Activated naive CD4-positive, alpha-beta T cell (primary cell): Measurements from ENCODE around the gene VSTM2B.

ENCODE experiments used
- DNase-seq, 4 experiments: peaks; one replicate each; lab custom pipeline; 2025; lab: John Stamatoyannopoulos, UW

The VSTM2B gene

DNA sequence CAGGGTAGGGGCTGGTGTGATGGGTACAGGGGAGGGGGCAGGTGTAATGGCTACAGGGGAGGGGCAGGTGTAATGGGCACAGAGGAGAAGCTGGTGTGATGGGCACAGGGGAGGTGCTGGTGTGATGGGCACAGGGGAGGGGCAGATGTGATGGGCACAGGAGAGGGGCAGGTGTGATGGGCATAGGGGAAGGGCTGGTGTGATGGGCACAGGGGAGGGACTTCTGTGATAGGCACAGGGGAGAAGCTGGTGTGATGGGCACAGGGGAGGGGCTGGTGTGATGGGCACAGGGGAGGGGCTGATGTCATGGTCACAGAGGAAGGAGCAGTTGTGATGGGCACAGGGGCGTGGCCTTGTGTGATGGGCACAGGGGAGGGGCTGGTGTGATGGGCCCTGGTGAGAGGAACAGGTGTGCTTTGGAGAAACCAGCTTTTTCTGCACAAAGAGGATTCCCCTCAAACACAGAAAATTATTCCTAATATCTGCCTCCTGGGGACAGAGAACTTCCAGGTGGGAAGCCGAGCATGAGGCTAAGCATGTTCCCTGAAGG, 41.6 kb downstream of the VSTM2B start:
- DNase-seq, result no peak

DNA sequence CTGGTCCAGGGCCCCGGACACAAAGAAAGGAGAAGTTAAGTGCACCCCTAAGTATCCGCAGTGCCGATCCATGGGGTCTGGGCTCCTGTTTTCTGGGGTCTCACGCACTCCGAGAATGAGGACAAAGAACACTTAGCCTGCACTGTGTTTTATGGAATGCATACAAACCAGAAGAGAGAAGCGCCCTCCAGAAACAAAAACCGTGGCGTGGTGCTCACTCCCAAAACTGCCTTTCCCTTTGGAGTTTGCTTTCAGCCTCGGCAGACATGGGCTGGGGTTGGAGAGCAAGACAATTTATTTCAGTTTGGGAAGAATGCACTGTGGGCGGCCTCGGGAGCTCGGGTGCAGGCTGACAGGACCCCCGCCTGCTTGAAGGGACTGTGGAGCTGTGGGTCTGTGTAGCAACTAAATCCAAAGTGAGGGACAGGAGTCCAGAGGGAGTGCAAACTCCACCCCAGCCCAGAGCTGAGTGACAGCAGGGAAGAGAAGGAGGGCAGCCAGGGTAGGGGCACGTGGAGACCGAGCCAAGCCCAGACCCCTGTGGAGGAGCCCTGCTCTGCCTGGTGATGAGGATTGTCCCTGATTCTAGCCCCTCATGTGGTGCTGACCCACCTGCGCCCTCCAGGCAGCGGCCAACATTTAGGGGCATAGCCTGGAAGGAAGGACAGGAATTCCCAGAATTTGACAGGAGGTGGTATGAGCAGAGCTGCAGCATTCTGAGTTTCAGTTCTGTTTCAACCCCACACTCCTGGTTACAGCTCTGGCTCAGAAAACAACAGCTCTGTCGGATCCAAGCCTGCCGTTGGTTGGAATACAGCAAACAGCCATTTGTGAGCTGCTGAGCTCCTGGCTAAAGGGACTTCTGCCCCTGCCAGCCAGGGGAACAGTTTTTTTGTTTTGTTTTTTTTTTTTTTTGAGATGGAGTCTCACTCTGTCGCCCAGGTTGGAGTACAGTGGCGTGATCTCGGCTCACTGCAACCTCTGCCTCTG, 42.5 kb downstream of the VSTM2B start:
- DNase-seq, result no peak

DNA sequence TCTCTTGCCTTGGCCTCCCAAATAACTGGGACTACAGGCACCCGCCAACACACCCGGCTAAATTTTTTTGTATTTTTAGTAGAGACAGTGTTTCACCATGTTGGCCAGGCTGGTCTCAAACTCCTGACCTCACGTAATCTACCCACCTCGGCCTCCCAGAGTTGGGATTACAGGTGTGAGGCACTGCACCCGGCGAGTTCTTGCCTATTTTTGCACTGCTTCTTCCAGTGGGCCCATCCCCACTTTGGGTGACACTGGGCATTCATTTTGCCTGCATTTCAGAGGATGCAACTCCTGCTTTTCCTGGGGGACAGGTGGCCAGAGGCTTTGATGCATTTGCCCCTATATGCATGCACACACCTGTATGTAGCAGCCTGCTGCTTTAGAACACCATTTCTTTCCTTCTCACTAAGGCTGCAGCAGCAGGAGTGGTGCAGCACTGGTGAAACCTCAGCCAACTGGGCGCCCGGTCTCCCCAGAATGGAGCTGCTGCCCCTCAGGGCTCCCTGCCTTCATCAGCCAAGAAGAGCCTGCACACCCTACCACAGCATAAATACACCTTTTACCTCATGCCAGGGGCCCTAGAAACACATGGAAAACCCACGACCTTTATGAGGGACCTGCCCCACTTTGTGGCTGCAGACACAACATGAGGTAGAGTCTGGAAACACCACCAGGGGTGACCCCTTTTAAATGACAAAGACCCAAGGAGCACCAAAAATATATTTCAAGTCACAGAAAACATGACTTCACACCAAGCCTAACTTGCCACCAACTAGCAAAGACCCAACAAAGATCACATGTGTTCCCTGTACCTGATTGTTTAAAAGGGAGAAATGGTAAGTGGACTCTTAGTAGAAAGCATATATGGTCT, 43.5 kb downstream of the VSTM2B start:
- no peak for DNase-seq

DNA sequence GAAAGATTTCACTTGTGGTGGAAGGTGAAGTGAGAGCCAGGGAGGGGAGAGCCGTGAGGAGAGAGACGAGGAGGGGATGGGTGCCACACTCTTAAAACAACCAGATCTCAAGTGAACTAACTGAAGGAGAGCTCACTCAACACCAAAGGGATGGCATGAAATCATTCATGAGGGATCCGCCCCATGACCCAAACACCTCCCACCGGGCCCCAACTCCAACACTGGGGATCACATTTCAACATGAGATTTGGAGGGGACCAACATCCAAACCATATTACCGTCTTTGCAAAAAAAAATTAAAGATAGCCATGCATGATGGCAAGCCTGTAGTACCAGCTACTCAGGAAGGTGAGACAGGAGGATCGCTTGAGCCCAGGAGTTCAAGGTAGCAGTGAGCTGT, 45.4 kb downstream of the VSTM2B start:
- DNase-seq, result no peak

DNA sequence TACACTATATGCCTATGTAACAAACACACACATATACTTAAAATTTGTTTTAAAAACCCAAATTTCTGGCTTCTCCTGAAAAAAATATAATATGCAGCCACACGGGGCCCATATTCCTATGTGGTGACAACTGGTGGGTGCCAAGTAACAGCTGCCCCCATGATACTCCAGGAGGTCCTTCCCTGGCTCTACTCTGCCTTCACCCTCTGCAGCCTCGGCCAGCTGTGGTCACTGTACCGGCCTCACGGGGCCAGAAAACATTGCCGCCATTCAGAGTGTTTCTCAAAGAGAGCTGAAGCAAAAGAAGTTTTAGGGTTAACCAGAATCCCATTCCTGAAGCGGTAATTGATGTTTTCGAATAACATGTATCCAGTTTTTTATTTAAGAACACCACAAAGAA, 47.7 kb downstream of the VSTM2B start:
- no peak for DNase-seq

DNA sequence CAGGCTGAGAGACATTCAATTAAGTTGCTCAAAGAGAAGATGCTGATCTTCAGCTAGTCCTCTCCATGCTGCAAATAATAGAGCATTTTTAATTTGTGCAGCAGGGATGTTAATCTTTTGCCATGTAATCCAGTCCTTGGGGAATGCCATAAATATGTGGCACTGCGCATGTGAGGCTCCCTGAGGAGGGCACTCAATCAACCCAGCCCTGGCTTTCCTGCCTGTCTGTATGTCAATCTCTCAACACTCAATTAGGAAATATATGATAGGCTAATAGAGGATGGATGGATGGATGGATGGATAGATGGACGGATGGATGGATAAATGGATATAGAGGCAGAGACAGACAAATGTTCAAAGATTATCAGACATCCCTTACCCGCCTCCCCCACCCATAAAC, 48.7 kb downstream of the VSTM2B start:
- DNase-seq, result no peak

DNA sequence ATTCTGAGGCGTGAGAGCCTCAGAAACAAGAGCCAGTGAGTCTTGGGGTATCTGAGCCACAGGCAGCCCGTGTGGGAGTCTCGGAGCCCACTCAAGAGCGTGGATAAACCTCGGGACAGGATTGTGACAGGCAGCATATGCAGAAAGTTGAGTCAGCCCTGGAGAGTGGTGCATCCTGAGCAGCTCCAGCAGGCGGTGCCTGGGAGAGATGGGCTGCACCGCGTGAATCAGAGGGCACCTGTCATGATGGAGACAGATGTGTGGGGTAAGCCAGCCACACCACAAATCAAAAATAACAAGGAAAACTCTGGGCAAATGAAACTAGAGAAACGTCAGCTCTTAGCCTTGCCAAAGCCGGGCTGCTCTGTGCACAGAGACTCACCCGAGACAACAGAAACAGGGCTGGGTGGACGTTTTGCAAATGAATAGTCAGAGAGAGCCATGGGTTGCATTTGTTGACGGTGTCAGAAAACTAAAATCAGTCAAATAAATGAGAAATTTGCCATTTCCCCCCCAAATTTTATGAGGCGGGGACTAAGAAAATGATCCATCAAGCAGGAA, 50.3 kb downstream of the VSTM2B start:
- no peak for DNase-seq

DNA sequence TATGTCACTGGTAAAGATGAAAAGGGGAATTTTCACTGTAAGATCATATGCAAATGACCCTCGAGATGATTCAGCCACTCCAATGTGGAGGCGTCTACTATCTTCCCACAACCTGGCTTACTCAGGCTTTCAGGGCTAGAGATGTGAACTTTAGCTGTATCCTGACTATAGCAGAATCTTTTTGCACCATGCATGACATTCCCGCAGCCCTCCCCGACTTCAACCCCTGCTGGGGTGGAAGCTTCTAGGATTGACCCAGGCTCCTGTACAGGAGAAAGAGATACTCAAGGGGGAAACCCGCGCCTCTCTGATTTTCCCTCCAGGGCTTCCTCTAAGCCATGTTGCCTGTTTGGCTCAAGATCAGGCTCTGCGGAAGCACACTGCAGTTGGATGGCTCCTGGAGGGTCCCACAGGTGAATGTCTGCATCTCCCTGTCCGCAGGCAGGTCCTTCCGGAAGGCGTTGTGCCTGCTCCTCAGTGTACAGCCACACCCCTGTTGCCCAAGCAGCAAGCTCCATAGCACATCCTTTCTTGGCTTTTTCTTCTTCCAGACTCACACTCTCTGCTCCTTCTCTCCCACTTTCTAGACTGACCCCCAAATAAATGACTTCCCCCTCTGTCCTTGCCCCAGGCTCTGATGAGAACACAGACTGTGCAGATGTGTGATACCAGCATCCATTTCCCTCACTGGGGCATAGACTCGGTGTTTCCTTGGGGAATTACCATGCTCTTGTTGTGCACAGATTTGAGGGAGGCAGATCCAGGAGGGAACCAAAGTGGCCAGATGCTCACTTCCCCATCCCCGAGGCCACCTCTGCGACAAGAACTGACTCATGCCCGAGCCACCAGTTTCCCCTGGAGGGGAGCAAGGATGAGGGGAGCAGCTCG, 51.2 kb downstream of the VSTM2B start:
- DNase-seq, result no peak

DNA sequence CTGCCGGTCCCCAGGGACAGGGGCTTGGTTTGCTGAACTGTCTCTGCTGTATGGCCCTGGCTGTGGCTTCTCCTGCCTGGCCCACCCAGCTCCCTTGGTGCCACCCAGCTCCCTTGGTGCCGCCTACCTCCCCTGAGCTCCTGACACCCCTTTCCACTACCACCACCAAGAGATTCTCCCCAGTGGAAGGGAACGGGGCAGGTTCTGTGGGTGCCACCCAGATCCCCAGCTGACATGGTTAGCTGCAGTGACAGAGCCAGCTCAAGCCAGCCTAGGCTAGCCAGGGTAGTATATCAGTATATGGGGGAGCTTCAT, 51.8 kb downstream of the VSTM2B start:
- DNase-seq, result no peak

DNA sequence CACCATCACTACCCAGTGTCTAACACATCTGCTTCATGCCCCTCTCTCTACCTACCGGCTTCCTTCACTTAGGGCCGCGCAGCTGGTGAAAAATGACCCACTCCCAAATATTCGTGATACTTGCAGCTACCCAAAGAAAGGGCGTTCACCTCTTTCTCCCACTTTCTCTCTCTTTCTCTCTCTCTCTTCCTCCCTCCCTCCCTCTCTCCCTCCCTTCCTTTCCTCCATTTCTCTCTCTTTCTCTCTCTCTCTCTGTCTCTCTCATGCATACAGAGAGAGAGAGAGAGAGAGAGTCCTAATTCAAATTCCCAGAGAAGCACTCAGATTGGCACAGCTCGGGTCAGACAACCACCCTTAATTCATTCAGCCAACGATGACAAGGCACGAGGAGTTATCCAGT, 52.6 kb downstream of the VSTM2B start:
- no peak for DNase-seq

DNA sequence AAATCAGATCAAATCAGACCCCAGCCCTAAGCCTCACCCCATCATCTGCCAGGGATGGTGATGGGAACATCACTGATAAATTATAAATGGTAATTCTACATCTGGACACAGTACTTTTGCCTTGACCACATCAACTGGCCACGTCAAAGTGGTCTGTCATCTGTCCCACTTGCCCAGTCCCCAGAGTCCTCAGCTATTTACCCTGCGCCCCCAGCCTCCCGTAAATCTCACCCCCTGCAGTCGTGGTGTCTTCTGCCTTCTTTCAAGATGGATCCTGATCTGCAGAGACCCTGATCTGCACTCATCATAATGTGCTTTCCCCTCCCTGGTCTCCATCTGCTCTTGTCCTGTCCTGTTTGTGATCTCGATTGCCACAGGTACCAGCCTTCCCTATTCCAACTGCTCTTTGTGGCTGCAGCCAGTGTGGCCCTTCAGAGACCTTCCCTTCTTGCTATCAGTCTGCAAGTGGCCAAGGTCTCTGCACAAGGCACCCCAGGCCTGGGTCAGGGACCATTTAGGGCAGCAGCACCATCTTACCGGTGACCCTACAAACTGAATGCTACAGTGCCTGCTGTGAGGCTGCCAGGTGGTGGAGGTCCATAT, 53.6 kb downstream of the VSTM2B start:
- no peak for DNase-seq

DNA sequence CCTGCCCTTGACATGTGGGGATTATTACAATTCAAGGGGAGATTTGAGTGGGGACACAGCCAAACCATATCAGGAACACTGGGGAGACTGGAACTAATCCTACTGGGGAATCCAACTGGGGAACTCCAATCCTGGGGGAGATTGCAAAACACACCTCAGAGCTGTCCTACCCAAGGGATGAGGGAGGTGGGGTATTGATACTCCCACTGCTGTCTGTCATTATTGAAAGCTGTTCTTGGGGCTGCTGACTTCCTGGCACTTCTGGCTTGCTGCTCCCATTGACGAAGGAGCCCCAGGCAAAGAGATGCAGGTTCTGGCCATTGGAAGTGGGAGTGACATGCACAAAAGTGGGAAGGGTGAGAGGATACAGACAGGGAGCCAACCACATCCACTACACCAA, 55.6 kb downstream of the VSTM2B start:
- DNase-seq, result no peak

DNA sequence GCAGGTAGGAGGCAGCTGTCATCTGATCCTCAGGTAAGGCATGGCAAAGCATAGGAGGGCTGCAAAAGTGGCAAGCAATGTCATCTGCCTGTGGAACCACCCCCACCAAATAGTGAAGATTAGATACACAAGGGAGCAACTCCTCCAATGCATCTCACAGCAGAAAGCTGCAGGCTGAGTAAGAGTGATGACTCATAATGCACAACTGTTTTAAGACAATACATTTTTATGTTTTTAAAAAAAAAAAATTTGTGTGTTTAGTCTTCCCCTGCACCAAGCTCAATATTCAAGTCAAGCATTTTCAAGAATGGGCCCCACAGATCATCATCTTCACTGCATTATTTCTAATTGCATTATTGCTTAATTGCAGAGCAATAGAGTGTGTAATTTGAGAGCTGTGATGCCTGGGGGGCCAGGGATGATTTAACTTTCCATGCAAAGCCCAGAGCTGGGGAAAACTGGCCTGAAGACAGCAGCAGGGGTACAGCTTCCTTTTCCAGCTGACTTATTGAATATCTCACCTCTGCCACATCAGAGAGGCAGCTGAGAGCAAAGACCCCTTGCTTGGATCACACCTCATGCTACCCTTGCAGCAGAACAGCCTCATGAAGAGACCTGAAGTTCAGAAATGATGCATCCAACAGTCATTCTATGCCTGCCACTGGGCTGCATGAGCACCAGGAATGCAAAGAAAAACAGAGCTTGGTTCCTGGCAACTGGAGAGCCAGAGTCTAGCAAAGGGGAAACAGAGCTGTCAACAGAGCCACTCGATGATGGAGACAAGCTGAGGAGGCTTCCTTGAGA, 57.6 kb downstream of the VSTM2B start:
- no peak for DNase-seq

DNA sequence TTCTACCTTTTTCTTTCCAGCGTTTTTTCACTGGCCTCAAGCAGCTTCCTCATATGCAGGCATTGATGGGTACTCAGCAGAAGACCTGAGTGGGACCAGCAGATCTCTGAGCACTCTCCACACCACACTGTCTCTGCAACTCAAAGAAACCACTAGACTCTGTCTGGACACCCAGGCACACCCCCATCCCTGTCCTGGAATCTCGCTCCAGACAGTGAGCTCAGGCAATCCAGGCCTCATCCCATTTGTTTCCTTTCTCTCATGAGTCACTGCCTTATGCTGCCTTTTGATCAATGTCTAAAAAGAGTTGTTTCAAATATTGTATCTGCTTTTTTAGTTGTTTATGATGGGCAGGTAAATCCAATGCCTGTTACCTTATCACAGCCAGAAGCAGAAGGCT, 60.6 kb downstream of the VSTM2B start:
- DNase-seq, result no peak

DNA sequence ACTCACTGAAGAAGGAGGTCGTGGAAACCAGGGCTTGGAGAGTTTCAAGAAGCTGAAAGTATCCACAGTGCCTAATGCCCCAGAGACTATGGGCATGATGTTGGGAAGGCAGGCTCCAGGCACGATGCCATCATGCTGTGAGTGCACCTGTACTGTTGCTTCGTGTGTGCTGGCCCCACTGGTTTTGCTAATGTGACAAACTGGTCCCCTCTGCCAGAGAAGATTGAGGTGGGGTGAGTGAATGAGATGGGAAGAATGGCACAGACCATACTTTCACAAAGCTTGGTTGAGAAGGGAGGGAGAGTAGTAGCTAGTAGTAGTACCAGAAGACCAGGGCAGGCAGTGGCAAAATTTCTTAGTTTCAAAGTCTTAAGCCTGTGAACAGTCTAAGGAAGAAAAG, 61.3 kb downstream of the VSTM2B start:
- no peak for DNase-seq

DNA sequence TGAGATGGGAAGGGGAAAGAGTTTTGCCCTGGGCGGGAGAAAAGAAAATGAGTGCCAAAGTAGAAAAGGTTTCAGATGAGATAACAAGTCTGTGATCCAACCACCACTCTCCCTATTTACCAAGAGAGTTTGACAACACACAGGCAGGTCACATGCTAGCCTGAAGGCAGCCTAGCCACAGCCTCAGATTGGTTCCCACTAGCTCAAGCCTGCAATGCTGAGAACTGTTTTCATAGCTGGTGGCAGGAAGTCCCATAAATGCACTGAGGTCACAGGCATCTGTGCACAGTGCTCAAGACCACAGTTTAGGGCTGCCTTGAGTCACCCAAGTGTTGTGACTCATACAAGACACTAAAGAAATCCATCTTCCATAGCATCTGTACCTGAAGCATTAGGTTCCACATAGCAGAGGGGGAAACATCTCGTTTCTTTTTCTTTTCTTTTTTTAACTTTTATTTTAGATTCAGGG, 61.8 kb downstream of the VSTM2B start:
- peak in 1 of 4 experiments; percentile 13 for DNase-seq

DNA sequence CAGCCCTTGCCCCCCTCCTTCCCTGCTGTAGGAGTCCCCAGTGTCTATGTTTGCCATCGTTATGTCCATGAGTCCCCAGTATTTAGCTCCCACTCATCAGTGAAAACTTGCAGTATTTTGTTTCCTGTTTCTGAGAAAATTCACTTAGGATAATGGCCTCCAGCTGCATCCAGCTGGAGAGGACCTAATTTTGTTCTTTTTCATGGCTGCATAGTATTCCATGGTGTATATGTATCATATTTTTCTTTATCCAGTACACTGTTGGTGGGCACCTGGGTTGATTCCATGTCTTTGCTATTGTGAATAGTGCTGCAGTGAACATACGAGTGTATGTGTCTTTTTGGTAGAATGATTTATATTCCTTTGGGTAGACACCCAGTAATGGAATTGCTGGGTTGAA, 62.3 kb downstream of the VSTM2B start:
- DNase-seq, result no peak

DNA sequence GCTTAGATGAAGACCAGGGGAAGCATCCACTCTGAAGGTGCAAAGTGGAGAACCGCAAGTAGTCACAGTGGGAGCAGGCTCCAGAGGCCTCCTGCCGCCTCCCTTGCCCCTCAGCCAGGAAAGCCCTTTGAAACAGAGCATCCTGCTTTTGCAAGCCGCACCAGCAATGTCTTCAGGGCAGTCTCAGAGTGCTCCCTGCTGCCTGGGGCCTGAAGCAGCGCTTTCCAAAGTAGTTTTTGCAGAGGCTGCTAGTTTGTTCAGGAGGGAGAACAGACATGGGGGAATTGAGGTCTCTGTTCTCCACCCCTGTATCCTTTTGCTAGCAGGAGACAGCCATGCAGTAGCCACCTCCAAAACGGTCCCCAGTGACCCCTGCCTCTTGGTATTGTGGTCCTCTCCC, 64.5 kb downstream of the VSTM2B start:
- DNase-seq, result no peak

DNA sequence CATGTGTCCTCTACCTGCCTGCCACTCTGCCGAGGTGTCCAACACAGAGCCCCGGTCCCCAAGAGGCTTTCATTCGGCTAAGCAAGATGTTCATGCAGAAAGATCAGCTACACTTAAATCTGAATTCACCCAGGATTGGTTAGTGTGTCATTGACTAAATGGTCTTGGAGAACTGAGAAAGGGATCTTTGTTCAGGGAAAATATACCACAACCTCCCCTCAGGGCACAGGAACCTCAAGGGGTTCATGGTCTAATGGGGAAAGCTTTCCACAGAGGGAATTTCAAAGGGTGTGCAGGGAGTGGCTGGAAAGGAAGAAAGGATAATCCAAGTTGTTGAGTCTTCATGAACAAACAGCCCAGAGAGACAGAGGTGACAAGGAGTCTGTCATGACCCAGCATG, 65.9 kb downstream of the VSTM2B start:
- no peak for DNase-seq

DNA sequence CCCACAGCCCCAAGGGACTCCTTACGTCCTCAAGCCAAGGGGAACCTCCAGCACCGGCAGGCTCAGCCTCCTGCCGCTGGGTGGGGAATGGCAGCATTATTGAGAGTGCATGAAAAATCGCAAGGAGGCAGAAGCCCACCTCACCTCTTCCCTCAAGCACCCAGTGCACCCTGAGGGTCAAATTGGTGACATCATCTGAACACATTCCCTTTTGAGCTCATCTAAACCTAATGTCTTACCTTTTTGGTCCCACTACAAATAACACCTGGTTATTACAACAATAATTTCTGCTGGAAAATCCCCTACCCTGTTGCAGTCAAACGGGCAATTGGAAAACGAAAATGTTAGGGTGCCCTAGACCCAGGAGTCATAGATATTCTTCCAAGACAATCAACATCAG, 68.1 kb downstream of the VSTM2B start:
- no peak for DNase-seq
